ENCODE data around the gene ZNF526.
A peak's percentile ranks its signal among the peaks of the same experiment; 100 is the strongest.

Gene ZNF526

GRCh38 chr19:42196011-42197001 is 23.8 kb upstream of the ZNF526 start:
- no peak for DNase-seq

GRCh38 chr19:42197375-42197817 is 22.7 kb upstream of the ZNF526 start:
- DNase-seq, result no peak

GRCh38 chr19:42198676-42199439 is 21.3 kb upstream of the ZNF526 start:
- DNase-seq, result no peak

DNA sequence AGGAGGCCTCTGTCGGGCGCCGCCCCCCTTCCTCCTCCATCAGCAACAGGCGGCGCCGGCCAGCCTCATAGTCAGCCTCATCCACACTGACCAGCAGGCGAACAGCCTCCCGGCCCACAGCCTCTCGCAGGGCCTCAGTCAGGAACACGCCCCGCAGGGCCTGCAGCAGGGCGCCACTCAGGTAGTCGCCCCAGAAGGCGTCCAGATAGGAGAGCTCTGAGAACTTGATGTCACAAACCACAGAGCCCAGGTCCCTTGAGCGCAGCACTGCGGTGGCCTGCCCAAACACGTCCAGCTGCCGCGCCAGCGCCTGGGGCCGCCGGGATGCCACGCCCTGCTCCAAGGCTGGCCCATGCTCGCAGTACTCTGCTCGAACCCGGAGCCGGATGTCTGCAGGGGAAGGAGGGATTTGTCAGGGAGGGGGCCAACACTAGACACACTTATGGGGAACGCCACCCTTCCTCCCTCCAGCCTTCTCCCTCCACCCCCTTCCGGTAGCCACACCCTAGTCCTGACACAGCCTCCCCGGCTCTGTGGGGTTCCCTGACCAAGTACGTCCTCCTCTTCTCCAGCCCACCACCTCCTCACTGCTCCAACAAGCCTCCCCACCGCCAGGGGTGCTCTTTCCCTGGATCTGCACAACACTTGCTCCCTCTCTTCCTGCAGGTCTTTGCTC is 20.5 kb upstream of the ZNF526 start:
- DNase-seq, result no peak

DNA sequence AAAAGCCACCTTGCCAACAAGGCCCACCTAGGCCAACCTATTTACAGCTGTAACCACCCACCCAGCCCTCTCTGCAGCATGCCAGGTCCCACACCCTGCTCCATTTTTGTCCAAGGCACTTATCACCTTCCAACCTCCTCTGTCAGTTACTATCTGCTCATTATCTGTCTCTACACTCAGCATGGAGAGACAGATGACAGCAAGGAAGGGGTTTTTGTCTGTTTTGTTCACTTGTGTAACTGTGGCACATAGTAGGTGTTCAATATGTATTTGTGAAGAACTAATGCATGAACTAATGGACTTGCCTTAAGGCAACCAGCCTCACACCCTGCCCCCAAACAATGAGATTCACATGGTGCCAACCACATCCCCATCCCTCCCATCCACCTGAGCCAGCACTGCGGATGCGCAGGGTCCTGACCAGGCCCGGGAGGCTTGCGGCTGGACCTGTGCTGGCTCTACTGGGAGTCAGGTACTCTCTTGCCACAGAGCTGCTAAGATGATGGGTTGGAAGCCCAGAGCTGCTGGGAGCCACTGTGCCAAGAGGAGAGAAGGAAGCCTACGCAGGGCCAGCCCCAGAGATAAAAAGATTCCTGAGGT is 19.9 kb upstream of the ZNF526 start:
- no peak for DNase-seq

GRCh38 chr19:42201489-42202289 is 18.4 kb upstream of the ZNF526 start:
- peak in 1 of 2 donors; percentile 18 for DNase-seq

- DNase-seq, result no peak
These were observed 17.7 kb upstream of the ZNF526 start for GRCh38 chr19:42202290-42202880.

DNA sequence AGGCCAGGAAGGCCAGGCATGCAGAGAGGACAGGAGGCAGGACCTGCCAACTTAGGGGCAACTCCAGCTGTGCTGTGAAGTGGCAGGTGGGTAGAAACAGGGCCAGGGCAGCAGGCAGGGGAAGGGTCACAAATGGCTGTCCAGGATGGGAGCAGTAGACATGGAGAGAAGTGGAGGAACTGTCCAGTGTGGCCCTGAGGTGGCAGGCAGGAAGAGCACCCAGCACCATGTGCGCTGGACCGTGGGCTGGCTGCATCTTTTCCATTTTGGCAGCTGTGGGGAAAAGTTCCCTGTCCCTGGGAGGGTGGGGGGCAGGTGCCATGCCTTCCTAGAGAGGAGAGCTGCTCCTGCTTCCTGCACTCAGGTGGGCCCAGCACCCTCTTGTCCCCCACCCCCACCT is 16.4 kb upstream of the ZNF526 start:
- no peak for DNase-seq

DNA sequence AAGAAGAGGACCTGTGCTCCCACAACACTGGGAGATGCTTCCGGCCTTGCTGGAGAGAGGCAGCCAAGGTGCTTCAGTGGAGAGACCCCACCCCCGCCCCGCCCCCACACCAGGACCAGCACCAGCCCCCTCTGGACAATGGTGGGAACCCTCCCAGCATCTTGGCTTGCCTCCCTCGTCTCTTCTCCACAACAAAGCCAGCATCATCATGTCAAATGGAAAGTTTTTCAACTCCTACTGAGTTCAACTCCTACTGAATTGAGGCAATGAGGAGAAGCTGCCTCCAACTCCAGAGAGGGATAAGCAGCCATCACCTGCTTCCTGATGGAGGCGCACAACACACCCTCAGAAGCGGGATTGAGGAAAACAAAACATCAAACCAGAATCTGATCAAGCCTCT is 15.4 kb upstream of the ZNF526 start:
- DNase-seq, result no peak

DNA sequence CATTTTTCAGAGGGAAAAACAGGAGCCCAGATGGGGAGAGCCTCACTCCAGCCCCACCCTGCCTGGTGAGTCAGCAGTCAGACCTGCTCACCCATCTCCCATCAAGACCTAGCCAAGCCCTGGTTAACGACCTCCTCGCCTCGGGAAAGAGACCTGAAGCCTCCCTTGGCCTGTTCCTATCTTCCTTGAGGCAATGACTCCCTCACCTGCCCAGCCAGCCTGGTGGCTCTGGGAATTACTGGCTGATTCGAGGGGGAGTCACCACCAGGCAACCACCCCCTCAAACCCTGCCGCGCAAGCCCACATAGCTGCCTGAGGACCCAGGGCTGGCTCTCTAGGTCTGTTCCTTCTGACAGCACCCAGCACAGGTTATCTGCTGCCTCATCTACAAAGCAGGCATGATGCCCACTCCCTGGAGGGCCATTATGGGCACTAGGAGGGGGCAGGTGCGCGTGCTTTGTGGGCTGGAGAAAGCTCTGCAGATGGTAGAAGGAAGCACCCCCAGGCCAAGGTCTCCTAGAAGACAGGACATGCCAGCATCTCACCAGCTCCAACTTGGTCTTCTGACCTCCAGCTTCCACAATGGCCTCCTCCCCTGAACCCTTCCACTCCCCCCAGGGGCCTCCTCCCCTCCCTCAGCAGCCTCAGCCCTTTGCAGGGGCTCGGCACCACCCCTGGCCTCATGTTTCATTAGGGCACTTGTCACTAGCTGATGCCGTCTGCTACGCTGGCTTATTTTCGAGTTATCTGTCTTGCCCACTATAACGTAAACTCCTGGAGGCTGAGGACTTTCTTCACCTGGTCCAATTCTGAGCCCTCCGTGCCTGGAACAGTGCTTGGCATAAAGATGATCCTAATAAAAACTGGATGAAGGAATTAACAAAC is 13.0 kb upstream of the ZNF526 start:
- DNase-seq, result no peak

- no peak for DNase-seq
These were observed 12.3 kb upstream of the ZNF526 start for GRCh38 chr19:42207767-42208271.

GRCh38 chr19:42208612-42209011 is 11.5 kb upstream of the ZNF526 start:
- no peak for DNase-seq

GRCh38 chr19:42212886-42213285 is 7.2 kb upstream of the ZNF526 start:
- no peak for DNase-seq

DNA sequence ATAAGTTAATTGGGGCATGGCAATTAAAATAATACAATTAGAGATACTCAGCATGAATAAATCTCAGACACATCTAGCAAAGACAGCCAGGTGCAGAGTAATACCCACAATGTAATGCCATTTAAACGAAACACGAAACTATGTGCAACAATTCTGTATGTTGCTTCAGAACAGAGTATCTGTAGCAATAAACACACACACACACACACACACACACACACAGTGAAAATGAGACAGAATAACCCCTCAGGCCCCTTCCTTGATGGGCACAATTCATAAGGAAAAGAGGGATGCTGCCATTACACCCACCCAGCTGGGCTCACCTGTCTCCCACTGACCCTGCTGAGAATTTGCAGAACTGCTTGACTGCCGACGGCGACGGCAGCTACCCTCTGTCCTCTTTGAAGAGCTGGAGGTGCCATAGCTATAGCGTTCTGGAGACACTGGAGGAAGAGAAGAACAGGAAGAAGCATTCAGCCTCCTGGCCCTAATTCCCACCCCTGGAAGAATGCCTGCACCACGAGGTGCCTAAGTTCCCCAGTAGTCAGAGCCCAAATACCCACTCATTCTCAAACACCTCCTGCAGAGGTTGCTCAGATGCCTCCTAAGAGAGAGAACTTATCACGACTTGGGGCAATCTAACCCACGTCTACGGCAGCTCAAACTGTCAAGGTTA is 5.2 kb upstream of the ZNF526 start:
- DNase-seq, result no peak

- peak in 1 of 2 donors; percentile 42 for DNase-seq
These were observed 3.2 kb upstream of the ZNF526 start for GRCh38 chr19:42216653-42217519.

DNA sequence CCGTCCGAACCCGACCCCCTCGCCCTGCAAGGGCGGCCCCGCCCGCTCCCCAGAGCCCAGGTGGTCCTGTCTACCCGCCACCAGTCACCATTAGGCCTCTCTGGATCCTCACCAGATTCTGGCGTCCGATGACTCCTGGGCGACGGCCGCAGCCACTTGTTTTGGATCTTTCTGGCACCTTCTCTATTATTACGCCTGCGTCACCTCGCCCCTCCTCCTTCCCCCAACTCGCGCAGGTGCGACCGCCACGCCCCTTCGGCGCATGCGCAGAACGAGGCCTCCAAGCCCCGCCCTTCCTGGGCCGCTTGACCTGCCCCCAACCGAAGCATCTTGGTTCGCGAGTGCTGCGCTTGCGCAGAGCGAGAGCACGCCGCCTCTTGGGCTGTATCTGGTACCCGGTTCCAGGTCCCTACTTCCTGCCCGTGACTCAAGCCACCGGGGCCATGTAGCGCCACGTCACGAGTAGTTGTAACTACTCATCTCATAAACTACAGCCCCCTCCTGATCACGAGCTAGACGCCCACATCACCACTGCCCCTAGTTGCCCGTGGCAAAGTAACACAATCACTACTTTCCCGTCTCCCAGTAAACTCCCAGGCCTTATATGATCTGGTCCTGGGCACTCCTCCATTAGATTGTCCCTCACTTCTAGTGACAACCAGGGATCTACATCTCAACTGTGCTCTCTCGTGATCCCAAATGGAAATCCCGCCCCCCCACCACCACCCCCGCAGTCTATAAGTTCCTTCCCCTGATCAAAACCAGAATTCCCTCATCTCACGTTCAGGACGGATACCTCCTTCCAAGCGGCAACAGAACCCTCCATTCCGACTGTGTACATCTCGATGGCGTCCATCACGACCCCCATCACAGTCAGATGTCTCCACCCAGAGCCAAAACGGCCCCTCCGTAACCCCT is 2.3 kb upstream of the ZNF526 start, which contains the start of gene DEDD2:
Gene DEDD2, minus strand, starts transcription at position 158 of the 918 bp plus-strand sequence. CDS start 670 bp downstream, outside the sequence.
- peak; percentile 81 to 94 for DNase-seq

GRCh38 chr19:42220751-42221097 is 612 bp downstream of the ZNF526 start:
- no peak for DNase-seq
